Measurements from ENCODE around the gene MAN1B1.

GRCh38 chr9:137078701-137079400, 7.9 kb upstream of the MAN1B1 start:
- TF ChIP-seq POLR2AphosphoS5 (IDR thresholded peaks at IDR 0.05; ENCODE audit: insufficient read depth, low read depth, low read length), result no peak
- TF ChIP-seq POLR2A (IDR thresholded peaks at IDR 0.05; ENCODE audit: low read depth, low read length), result no peak
- TF ChIP-seq, protein P1, sequence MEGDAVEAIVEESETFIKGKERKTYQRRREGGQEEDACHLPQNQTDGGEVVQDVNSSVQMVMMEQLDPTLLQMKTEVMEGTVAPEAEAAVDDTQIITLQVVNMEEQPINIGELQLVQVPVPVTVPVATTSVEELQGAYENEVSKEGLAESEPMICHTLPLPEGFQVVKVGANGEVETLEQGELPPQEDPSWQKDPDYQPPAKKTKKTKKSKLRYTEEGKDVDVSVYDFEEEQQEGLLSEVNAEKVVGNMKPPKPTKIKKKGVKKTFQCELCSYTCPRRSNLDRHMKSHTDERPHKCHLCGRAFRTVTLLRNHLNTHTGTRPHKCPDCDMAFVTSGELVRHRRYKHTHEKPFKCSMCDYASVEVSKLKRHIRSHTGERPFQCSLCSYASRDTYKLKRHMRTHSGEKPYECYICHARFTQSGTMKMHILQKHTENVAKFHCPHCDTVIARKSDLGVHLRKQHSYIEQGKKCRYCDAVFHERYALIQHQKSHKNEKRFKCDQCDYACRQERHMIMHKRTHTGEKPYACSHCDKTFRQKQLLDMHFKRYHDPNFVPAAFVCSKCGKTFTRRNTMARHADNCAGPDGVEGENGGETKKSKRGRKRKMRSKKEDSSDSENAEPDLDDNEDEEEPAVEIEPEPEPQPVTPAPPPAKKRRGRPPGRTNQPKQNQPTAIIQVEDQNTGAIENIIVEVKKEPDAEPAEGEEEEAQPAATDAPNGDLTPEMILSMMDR (IDR thresholded peaks at IDR 0.05; ENCODE audit: extremely low read depth in 1 of 2, insufficient read depth in 1 of 2, low read depth in 1 of 2, low read length in 2 of 2), result no peak

Data from endothelial cell of umbilical vein (primary cell).